ENCODE results near the gene SMARCD2.

- TF ChIP-seq POLR2AphosphoS5 (IDR thresholded peaks at IDR 0.05; ENCODE audit: borderline replicate concordance, low read depth, low read length), result no peak
- TF ChIP-seq EZH2 (IDR thresholded peaks at IDR 0.05), result no peak
- TF ChIP-seq FOXP2 (optimal IDR thresholded peaks at IDR 0.05; ENCODE audit: control extremely low read depth, extremely low read length, insufficient read depth), result no peak
Observed at GRCh38 chr17:63820963-63821561, 21.4 kb downstream of the SMARCD2 start.

Measured in SK-N-MC (cell line).